Measurements from ENCODE around the gene KIAA0586.
"Not testable (repeated sequence)": the region's sequence is repeated elsewhere in the genome, so short reads cannot be mapped to it uniquely, and the experiment has no call there.

KIAA0586 gene

DNA sequence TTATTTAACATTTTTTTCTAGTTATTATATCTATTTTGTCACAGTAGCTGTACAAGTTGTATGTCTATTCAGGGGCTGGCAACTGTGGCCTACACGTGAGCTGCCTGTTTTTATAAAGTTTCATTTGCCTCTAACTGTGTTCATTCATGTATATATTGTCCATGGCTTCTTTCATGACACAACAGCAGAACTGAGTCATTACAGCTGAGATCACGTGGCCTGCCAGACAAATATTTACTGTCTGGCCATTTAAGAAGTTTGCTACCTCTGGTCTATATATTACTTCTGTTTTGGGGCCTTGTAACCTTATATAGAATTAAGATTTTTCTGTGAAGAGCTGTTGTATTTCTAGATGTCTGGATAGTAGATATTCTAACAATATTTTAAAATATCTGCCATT is 37.9 kb downstream of the KIAA0586 start:
- DNase-seq: no peak

DNA sequence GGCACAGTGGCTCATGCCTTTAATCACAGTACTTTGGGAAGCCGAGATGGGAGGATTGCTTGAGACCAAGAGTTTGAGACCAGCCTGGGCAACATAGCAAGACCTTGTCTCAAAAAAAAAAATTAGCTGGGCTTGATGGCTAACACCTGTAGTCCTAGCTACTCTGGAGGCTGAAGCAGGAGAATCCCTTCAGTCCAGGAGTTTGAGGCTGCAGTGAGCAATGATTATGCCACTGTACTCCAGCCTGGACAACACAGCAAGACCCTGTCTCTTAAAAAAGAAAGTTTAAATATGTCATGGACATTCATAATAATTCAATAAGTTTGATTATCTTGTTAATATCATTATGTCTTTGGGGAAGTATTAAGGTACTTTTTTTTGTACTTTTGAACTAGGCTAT is 38.9 kb downstream of the KIAA0586 start:
- DNase-seq: no peak

DNA sequence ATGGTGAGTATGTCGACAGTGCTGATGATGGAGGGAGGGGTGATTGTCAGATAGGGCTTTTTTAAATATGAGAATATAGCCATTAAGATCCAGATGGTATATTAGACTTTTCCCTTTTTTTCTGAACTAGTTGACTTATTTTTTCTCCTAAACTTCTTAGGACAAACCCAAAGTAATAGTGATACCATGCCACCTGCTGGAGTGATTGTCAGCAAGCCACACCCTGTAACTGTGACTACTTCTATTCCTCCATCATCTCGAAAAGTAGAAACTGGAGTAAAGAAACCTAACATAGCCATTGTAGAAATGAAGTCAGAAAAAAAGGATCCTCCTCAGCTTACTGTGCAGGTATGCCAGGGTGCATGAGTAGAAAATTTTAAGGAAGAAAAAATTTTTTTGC is 40.1 kb downstream of the KIAA0586 start:
- DNase-seq: no peak

DNA sequence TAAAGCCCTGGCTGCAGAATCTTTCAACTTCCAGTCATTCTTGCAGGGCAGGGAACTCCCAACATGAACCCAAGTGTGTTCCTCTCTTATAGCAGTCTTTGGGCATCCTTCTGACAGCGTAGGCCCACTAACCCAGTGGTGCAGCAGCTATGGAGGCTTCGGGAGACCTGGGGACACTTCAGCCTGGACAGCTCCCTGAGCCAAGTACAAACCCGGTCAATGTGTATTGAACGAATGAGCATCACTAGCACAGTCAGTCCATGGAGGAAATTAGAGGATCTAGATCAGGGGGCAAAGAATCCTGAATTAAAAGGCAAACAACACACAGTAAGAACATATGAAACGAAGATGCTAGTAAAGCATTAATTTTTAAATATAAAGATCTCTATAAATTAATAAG is 41.8 kb downstream of the KIAA0586 start:
- no peak for DNase-seq

DNA sequence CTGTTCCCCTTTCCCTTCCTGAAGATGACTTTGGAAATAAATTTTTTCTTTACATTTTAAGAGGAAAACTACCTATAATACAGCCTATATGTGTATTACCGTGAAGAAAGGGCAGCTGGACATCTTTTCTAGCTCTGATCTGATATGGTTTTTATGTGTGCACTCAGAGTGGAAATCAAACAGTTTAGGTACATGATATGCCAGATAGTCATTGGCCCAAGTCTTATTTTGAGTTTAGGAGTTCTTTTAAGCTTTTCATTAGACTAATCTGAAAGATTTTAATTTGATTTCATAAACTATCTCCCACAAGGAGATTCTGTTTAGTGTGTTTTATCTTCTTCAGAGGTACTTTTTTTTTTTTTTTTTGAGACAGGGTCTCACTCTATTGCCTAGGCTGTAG is 48.8 kb downstream of the KIAA0586 start:
- no peak for DNase-seq

DNA sequence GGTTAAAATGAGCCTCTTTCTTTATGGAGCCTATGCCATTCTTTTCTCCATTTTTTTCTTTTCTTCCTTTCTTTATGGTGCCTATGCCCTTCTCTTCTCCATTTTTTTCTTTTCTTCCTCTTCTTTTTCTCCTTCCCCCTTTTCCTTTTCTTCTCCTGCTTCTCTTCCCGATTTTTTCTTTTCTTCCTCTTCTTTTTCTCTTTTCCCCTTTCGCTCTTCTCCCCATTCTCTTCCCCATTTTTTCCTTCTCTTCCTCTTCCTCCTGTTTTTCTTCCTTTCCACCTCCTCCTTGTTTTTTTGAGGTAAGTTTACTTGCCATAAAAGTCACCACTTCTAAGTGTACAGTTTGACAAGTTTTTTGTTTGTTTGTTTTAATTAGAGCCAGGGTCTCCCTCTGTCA is 50.1 kb downstream of the KIAA0586 start:
- no peak for DNase-seq

DNA sequence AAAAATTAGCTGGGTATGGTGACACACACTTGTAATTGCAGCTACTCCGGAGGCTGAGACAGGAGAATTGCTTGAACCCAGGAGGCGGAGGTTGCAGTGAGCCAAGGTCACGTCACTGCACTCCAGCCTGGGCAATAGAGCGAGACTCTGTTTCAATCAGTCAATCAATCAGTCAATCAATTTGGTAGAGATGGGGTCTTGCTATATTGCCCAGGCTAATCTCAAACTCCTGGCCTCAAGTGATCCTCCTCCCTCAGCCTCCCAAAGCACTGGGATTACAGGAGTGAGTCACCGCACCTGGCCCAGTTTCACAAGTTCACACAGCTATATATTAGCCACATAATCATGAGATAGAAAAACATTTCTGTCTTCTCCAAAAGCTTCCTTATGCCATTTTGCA is 50.8 kb downstream of the KIAA0586 start:
- DNase-seq: not testable (repeated sequence)

DNA sequence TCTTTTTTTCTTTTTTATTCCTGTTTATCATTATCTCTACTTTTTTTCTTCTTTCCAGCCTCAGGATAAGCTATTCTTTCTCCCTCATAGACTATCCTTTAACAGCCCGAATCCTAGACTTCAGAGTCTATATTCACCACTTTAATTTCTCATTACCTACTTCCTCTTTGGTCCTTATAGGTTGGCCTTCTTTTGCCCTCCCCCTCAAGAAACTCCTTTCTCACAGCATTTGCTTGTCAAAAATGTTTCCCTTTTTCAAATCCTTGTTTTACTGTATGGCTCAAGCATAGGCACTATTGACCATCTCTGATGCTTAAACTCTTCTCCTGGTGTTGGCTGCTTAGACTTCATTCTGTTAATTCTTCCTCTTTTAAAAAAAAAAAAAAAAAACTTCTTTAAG is 52.5 kb downstream of the KIAA0586 start:
- no peak for DNase-seq

DNA sequence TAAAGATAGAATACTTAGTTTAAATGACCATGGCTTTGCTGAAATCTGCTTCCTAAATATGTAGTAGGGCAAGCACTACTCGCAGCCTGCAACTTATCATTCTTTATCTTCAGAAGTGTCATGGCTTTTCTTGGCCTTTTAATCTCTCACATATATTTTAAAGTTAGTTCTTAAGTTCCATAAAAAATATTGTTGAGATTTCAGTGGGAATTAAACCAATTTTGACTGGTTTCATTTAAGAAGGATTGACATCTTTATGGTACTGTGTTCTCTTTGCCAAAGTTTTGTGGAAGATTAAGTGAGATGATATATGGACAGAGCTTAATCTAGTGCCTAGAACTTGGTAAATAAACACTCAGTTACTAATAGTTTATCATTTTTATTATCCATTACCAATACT is 56.7 kb downstream of the KIAA0586 start:
- no peak for DNase-seq

DNA sequence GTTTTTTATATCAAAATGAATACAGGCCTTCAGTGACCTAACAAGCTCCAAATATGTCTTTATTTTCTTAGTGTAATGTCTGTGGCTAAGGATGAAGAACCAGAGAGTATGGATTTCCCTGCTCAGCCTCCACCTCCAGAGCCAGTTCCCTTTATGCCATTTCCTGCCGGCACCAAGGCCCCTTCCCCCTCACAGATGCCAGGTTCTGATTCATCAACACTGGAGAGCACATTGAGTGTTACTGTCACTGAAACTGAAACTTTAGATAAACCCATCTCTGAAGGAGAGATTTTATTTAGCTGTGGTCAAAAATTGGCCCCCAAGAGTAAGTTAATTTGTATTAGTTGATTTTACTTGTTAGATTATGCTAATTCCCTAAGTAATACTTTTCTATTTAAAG is 61.0 kb downstream of the KIAA0586 start:
- no peak for DNase-seq

DNA sequence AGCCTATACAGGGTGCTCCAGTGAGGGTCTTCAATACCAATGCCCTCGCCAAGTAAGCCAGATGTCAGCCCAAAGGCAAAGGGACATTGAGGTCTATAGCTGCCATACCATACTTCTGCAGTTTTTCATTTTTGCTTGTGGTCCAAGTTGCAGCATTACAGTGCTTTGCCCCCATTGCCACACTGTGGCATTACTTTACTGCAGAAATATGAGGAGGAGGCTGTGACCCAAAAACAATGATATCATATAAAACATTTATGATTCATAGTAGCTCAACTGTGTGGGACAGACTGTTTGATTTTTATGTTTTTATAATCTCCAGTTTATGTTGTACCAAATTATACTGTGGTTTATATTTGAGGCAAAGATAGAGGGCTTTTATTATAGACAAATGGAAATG is 64.1 kb downstream of the KIAA0586 start:
- DNase-seq: no peak

DNA sequence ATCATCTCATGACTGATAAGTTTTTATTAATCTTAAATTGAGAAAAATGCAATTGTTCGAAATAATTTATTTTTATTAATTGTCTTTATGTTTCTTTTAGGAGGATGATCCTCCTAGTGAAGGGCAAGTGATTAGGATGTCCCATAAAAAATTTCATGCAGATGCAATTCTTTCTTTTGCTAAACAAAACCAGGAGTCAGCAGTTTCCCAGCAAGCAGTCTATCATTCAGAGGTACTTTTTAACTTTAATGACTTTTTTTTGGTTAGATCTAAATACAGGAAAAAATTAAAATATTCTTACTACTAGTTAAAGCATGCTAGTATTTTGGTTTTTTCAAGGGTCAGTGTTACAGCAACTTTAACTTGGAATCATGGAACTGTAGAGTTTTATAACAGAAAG is 64.5 kb downstream of the KIAA0586 start:
- DNase-seq: no peak

DNA sequence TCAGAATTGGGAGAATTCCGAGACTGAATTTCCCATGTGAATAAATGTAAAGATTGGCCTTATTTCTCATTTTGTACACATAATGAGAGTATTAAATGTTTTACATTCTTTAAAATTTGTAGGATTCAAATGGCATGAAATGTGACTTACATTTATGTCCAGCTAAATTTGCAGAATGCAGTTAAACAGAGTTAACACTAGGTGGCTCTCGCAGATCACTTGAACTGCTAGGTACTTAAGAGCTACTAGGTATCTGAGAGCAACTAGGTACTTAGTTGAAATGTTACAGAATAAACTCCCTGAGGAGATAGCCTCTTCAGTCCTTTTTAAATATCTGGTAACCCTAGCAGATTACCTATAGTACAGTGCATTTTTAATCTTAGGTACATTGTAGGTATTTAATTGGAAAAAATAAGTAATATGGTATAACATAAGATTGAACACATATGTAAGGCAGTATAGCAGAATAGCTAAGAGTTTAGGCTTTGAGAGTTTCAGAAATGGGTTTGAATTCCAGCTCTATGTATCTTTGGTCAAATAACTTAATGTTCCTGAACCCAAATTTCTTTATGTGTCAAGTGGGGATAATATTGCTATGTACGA is 73.8 kb downstream of the KIAA0586 start:
- peak; percentile 82 for DNase-seq

DNA sequence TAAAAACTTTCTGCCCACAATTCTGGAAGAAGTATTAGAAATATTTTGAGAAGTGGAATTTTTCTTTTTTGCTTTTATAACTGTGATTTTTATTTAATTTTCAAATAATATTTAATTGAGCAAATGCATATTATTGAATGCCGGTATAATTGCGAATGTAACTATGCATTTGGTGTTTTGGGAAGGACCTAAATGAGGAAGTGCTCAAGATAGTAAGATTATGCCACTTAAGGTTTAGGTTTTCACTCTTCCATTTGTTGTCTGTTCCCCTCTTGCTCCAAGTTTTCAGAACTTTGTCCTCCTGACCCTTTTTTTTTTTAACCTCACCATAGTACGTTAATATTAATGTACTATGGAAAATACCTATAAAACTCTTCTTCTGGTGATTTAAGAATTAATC is 85.8 kb downstream of the KIAA0586 start:
- no peak for DNase-seq

DNA sequence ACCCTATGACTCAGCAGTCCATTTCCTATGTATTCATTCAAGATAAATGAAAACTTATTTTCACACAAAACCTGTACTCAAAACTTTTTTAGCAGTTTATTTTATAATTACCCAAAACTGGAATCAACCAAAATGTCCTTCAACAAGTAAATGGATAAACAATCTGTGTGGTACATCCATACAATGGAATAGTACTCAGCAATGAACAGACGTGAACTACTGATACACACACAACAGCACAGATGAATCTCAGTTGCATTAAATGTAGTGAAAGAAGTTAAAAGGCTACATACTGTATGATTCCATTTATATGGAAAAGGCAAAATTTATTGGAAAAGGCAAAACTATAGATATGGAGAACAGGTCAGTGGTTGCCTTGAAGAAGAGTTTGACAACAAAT is 90.1 kb downstream of the KIAA0586 start:
- DNase-seq: no peak

DNA sequence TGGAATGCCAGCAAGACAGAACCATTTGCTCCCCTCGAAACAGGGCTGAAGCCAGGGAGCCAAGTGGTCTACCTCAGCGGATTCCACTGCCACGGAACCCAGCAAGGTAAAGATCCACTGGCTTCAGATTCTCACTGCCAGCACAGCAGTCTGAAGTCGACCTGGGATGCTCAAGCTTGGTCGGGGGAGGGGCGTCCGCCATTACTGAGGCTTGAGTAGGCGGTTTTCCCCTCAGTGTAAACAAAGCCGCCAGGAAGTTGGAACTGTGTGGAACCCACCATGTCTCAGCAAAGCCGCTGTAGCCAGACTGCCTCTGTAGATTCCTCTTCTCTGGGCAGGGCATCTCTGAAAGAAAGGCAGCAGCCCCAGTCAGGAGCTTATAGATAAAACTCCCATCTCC is 98.2 kb downstream of the KIAA0586 start:
- DNase-seq: not testable (repeated sequence)

DNA sequence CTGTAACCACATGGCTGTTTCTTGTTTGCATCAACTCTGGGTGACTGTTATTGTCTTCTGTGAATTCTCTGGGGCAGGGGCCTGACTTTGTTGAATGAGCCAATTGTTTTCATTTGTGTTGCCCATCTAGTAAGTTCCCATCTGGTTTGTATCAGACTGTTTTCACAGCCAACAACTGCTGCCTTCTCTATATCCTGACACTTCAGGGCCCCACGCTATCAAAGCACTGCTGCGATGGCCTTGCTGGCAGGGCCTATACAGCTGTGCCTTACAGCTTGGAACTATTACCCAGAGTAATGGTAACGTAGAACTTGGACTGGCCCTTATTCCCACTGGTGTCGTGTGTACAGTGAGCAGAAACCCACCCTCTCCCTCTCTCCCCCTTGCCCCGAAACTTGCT is 105.9 kb downstream of the KIAA0586 start:
- peak; percentile 26 for DNase-seq

DNA sequence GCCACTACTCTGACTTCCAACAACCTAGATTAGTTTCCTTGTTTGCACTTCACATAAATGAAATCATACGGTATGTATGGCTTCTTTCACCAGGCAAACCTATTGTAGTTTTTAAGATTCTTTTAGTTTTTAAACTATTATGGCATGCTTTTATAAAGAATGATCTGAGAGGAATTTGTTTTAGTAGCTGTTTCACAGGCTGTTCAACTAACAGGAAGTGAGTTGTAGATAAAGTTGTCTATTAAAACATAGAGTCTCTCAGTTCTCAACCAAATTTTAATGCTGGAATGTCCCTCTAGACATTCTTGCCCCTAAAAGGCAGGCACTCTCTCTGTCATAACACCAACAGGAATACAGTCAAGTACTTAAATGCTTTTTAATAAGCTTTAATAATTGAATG is 107.5 kb downstream of the KIAA0586 start:
- no peak for DNase-seq

DNA sequence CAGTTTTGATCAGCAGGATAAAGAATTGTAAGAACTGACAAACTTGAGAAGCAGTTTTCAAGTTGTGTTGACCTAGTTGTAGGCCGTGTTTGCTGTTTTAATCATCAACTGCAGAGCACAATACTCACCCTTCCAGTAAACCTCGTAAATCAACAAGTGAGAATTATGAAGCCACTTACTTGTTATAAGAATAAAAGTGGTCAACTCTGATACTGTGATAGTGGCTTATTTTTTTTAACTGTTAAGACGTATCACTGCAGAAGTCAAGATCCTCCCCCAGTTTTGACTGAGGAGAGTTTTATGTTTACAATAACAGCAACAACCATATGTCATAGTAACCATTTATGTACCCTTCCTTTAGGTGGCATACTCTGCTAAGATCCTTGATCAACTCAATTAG is 109.5 kb downstream of the KIAA0586 start:
- no peak for DNase-seq

DNA sequence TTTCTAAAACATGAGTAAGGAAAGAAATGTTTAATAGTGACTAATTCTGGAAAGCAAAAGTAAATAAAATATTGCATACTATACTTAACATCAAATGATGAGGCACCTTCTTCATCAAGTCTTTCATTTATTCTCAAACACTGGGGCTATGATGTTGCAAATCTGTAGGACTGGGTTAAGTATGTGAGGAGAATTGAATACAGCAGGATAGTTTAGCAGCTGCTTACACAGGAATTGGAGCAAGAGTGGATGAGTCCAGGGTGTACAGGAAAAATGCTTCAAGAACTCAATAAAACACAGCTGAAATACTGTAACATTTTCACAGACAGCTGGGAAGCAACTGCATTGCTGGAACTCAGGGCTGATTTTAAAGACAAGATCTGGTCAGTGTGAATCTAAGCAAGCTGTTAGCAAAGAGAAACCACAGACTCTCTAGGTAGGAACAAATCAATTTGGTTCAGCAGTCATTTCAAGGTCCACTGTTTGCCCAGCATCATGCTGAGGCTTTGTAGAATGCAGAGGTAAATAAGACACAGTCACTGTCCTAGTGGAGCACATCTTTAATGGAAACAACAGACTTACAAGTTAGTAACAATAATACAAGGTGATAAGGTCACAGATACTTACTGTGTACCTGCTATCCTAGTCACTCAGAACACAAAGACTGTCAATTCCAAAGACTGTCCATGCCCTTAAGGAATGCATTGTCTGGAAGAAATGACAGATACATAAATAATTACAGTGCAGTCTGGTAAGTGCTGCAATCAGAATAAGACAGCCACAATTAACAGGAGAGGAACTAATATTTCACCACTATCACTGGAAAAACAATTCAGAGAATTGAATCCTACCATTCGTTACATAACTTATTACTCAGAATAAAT is 113.5 kb downstream of the KIAA0586 start:
- DNase-seq: no peak

DNA sequence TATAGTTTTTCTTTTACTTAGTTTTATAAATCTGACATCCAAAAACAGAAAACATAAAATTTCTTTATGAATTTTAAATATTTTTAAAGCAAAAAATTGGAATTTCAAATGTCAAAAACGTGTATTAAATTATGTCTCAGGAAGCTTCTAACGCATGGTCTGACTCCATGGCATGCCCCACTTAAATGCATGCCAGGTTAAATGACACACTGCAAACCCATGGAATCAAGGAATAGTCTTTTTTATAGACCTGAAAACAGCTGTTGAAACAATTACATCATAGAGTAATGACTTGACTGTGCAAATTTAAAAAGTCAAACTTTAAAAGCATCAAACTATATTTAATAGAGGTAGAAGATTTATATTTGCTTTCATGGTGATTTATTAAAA is 114.1 kb downstream of the KIAA0586 start:
- no peak for DNase-seq

DNA sequence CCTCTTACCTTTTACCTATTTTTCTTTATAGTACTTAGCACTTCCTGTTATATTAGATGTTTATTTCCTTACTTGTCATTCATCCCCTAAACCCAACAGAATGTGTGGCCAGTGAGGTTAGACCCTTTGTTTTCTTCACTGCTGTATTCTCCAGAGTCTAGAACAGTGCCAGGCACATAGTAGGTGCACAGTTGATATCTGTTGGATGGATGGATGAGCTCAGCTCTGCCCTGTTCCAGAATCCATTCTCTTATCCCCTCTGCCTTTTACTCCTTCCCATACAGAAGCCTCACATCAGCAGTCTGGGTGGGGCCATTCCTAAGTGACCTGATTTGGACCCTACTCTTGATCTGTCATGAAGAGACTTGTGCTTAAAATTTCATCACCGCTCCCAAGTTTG is 115.7 kb downstream of the KIAA0586 start:
- DNase-seq: no peak

DNA sequence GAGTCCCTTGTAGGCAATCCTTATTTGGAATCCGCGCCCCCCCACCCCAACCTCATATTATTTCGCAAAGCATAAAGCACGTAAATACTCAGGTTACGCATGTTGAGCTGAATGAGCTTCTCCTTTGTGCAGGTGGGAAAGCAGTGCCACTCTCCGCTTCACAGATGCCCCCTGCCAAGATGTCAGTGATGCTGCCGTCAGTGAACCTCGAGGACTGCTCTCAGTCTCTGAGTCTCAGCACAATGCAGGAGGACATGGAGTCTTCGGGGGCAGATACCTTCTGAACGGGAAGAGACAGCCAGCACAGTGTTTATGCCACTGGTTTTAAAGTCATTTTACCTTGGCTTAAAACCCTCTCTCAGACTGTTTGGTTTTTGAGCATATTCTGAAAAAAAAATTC is 120.1 kb downstream of the KIAA0586 start:
- no peak for DNase-seq

DNA sequence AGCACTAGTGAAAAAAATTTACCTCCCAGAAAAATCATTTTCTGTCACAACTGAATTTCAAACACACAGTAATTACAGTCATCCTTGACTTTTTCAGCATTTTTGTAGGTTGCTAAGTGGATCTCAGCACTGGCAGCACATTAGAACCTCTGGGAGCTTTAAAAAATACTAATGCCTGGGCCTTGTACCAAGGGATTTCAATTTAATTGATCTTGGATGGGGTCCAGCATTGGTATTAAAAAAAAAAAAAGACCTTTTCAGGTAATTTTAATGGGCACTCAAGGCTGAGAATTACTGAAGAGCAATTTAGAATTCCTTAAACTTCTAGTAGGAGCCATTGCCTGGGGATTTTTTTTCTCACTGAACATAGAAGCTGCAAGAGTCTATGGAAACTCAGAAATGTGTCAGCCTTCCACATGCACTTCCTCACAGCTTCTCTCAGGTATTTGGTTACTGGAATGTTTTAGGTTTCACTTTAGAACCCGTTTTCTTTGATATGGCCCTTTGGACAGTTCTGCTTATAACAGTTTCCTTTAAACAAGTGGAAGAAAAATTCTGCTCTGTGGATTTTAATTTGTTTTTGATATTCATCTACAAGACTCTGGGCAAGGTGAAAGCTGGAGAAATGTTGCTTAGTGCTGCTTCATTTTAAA is 121.7 kb downstream of the KIAA0586 start:
- no peak for DNase-seq

Data from NCI-H82 (cell line).